ENCODE measurements around the gene CALU. TPM values are rescaled to one million over a fixed set of nuclear protein-coding genes. Genes with fewer than 3 reads are reported as not detected.

The CALU gene
- total RNA-seq, 1 experiment from 2014 or later = 168 TPM

DNA sequence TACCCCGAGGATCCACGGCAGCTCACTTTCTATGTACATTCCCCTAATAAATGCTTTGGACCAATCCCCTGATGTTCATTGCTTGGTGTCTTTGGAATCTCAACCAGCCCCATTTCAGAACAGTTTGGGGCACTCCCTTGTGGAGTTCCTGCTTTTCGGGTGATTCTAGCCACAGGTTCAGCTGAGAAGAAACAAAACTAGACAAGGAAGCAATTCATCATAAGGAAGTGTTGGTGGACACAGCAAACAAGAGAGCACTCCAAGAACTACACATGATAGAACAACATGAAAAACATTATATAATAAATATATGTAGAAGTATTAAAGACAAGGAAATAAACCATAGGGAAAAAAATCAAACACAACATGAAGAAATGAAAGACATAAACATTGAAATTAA, 46.6 kb downstream of the CALU start:
- Histone ChIP-seq H4K8ac (replicated peaks; ENCODE audit: insufficient read length, low read depth, low read length) (no peak overlapping the region), H3K4me1 (ENCODE audit: insufficient read depth, low read length) (0 out of 2 replicates have a peak, but pooled peaks cover 5% of the 10 kb centered on the region)
- WGBS (ENCODE audit: extremely low coverage, insufficient read length, low lambda C conversion rate) = no CpG with 5 or more reads among the region's 3 CpGs

More for the DNA sequence above, 46.6 kb downstream of the CALU start:
- Mint-ChIP-seq H3K4me3 (no peak overlapping the region), H3K36me3 (ENCODE audit: insufficient read depth in 1 of 3, low read depth in 3 of 3) (peaks cover 0 to 2% (median 0%) of the 10 kb centered on the region in 3 experiments; a peak in 2 of 7 replicates), H3K27me3 (ENCODE audit: low read depth) (peaks cover 33% of the 10 kb centered on the region), H3K27ac (no peak overlapping the region), H3K4me1 (peaks cover 16 to 30% of the 10 kb centered on the region in 2 experiments), H3K9me3 (no peaks in the 10 kb centered on the region; a peak in 2 of 5 replicates)
- H3K14ac ChIP-seq (ENCODE audit: insufficient read depth, low read length) = no peak overlapping the region
- no peaks in the 10 kb centered on the region for H3K9me3 ChIP-seq (ENCODE audit: control insufficient read depth, low read depth, low read length)
- no peak overlapping the region for H2AFZ ChIP-seq (ENCODE audit: low read length)
- H2BK12ac ChIP-seq (ENCODE audit: insufficient read length, low read depth, low read length) = no peak overlapping the region
- H2BK5ac ChIP-seq (ENCODE audit: insufficient read length, low read length) = no peak overlapping the region
- H3K23me2 ChIP-seq (ENCODE audit: insufficient read length, low read depth, low read length, poor library complexity, severe bottlenecking) = peaks cover 12% of the 10 kb centered on the region
- H3K4me2 ChIP-seq (ENCODE audit: insufficient read depth, insufficient read length, low read length) = no peak overlapping the region
- no peak overlapping the region for H2BK15ac ChIP-seq (ENCODE audit: low read depth, low read length)
- no peaks in the 10 kb centered on the region for H3K79me1 ChIP-seq (ENCODE audit: insufficient read depth, low read depth, low read length, poor library complexity, severe bottlenecking)
- H3K4ac ChIP-seq (ENCODE audit: low read depth, low read length) = no peak overlapping the region
- no peak overlapping the region for H3T11ph ChIP-seq (ENCODE audit: low read length)
- no peak overlapping the region for H2BK20ac ChIP-seq (ENCODE audit: low read depth, low read length, poor library complexity, severe bottlenecking)
- no peaks in the 10 kb centered on the region for H3K79me2 ChIP-seq (ENCODE audit: insufficient read depth, low read length)
- no peak overlapping the region for H3K9ac ChIP-seq (ENCODE audit: extremely low read depth, insufficient read length, low read length)
- H2BK120ac ChIP-seq (ENCODE audit: low read depth, low read length, poor library complexity, severe bottlenecking) = no peak overlapping the region
- H3K27me3 ChIP-seq (ENCODE audit: insufficient read depth, low read length) = no peaks in the 10 kb centered on the region
- H2AK5ac ChIP-seq (ENCODE audit: insufficient read length, low read length) = no peak overlapping the region
- H4K91ac ChIP-seq (ENCODE audit: insufficient read length, low read depth, low read length) = no peak overlapping the region
- no peak overlapping the region for H3K56ac ChIP-seq (ENCODE audit: insufficient read length, low read depth, low read length)
- H4K5ac ChIP-seq (ENCODE audit: insufficient read length, low read depth, low read length) = no peak overlapping the region
- no peak overlapping the region for H3K23ac ChIP-seq (ENCODE audit: insufficient read length, low read depth, low read length)
- no peak overlapping the region for H3K18ac ChIP-seq (ENCODE audit: insufficient read length, low read depth, low read length)
- TF ChIP-seq, protein P1, sequence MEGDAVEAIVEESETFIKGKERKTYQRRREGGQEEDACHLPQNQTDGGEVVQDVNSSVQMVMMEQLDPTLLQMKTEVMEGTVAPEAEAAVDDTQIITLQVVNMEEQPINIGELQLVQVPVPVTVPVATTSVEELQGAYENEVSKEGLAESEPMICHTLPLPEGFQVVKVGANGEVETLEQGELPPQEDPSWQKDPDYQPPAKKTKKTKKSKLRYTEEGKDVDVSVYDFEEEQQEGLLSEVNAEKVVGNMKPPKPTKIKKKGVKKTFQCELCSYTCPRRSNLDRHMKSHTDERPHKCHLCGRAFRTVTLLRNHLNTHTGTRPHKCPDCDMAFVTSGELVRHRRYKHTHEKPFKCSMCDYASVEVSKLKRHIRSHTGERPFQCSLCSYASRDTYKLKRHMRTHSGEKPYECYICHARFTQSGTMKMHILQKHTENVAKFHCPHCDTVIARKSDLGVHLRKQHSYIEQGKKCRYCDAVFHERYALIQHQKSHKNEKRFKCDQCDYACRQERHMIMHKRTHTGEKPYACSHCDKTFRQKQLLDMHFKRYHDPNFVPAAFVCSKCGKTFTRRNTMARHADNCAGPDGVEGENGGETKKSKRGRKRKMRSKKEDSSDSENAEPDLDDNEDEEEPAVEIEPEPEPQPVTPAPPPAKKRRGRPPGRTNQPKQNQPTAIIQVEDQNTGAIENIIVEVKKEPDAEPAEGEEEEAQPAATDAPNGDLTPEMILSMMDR (conservative IDR thresholded peaks at IDR 0.05) = no peak
- no peak overlapping the region for H3K27ac ChIP-seq (ENCODE audit: insufficient read length, low read depth, low read length)
- no peaks in the 10 kb centered on the region for H4K20me1 ChIP-seq (ENCODE audit: control insufficient read depth, insufficient read depth, insufficient read length)
- no peak for DNase-seq

All from H9 (cell line).